GM21737 (cell line): ENCODE results near the gene ZNF628.
"Not testable (repeated sequence)": the region's sequence is repeated elsewhere in the genome, so short reads cannot be mapped to it uniquely, and the experiment has no call there.

Experiments used
- ATAC-seq: cut with Tn5 transposase; IDR thresholded peaks from one replicate; pipeline ENCODE4 v1.9.1; 2021; ENCODE audit warnings: mild to moderate bottlenecking, moderate library complexity; ENCODE audit not compliant: unreplicated experiment

The ZNF628 gene

DNA sequence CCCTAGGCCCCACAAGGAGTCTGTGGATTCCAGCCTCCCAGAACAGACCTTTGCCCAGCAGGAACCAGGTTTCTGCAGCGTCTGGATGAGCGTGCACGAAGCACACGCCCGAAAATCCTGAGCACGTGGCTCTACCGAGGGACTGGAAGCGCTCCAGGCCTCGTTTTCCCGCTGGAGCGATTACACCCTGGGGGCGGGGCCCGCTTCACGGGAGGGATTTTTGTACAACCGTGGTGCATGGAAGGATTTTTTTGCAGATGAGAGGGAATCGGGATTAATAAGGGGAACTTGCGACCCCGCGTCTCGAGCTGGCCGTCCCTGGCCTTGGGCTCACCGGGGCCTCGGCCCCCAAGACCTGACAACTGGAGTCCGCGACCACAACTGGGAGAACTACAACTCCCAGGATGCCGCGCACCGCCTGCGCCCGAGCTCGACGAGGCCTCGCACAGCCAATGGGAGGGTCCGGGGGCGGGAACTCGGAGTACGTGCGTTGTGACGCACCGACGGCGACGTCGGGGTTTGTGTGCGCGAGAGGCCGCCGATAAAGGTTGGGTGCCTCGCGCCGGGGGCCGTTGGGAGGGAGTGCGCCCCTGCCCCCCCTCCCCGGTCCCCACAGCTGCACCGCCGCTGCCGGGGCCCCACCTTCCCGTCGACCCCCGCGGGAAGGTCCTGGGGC, at the start of gene ZNF628:
ZNF628 (plus strand) TSS at position 518 of the 676 bp plus-strand sequence. CDS start 3,294 bp downstream, outside the sequence.
- peak; percentile 81 for ATAC-seq

- no peak for ATAC-seq
Measured at GRCh38 chr19:55431183-55431582, 45.2 kb upstream of the ZNF628 start.

DNA sequence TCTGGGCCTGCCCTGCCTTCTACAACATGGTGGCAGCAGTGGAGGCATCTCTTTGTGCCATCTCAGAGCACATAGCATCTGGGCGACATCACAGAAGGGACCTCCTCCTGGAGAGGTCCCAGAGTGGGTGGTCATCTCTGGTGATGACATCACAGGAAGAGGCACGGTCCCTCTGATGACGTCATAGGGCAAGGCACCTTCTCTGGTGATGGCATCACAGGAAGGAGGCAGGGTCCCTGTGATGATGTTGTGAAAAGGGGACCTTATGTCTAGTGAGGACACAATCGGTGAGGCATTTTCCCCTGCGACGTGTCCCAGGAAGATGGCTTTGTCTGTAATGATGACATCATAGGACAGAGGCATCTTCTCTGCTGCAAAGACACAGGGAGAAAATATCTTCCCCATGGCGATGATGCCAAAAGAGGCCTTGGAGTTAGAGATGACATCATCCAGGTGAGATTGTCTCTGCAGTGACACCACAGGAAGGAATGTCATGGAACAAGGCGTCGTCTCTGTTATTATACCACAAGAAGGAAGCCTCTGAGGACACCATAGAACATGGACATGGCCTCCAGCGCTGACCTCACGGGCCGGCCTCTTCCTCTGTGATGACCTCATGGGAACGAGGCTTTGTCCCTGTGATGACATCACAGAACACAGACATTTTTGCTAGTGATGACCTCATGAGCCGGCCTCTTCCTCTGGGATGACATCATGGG, 44.0 kb upstream of the ZNF628 start:
- no peak for ATAC-seq

GRCh38 chr19:55433292-55433691, 43.1 kb upstream of the ZNF628 start:
- no peak for ATAC-seq

GRCh38 chr19:55434356-55434919, 42.0 kb upstream of the ZNF628 start:
- ATAC-seq, result no peak

- ATAC-seq, result no peak
Measured at GRCh38 chr19:55435020-55435419, 41.4 kb upstream of the ZNF628 start.

GRCh38 chr19:55436847-55437246, 39.6 kb upstream of the ZNF628 start:
- ATAC-seq, result no peak

DNA sequence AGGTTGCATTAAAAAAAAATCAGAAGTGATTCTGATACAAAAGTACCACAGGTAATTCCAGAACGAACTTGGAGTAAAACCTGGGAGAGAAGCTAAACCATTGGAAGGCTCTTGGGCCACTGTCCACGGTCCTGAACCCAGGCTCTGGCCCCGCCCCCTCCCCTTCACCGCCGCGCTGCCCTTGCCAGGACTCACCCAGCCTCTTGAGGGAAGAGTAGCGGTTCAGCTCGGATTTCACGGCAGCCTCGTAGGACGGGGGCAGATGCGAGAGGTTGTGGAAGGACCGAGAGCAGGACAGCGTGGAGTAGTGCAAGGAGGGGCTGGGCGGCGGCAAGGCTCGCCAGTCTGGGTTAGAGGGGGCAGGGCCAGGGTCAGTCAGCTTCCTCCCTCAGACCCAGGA, 39.0 kb upstream of the ZNF628 start:
- ATAC-seq, result no peak

DNA sequence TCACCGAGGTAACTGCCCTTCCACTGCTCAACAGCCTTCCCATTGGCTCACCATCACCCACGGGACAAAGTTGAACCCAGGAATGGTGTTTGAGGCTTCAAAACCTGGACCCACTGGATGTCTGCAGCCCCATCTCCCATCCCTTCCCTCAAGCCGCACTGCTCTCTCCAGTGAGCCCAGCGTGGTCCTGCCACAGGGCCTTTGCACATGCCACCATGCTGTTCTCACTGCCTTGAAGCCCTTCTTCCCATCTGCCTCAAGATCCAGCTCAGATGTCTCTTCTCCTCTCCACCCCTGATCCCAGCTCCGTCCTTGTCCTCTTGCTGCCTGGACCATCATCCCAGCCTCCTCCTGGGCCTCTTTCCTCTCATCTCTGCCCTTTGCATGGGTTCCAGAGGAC, 37.4 kb upstream of the ZNF628 start:
- ATAC-seq, result no peak

DNA sequence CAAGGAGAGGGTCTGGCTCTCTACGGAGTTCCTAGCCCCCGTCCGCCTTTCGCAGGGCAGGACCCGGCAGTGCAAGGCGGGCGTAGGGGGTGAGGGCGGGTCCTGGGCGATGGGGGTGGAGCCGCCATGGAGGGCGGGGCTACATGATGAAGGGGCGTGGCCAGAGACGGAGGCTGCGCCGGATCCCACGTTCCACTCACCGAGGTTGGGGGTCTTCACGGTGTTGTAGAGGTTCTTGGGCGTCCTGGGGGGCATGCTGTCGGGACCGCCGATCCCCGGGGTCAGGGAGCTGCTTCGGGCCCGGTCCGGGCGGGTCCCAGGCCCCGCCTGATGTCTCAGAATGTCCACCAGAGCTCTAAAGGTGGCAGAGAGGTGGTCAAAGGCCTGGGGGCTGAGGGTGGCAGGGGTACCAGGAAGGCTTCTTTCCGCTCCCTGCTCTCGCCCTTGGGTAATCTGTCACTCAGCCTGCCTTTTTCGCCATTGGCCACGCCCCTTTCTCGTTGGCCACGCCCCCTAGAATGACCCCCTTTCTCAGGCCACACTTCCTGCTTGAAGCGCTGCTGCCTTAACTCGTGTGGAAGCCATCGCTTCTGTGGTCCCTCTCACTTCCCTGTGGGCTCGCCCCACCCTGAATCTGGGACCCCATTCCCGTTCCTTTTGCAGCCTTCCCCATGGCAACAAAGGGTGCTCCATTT, 35.9 kb upstream of the ZNF628 start:
- ATAC-seq, result no peak

GRCh38 chr19:55441319-55441691, 35.1 kb upstream of the ZNF628 start:
- no peak for ATAC-seq

- no peak for ATAC-seq
Measured at GRCh38 chr19:55441692-55442321, 34.6 kb upstream of the ZNF628 start.

GRCh38 chr19:55442372-55442961, 34.0 kb upstream of the ZNF628 start:
- no peak for ATAC-seq

- no peak for ATAC-seq
Measured at GRCh38 chr19:55443045-55443823, 33.2 kb upstream of the ZNF628 start, which contains the start of gene SHISA7. Gene SHISA7 (minus strand): TSS chr19:55443300. CDS start chr19:55442863, 437 bp downstream.

GRCh38 chr19:55443824-55444480, 32.5 kb upstream of the ZNF628 start:
- no peak for ATAC-seq

GRCh38 chr19:55444646-55445045, 31.8 kb upstream of the ZNF628 start:
- no peak for ATAC-seq

DNA sequence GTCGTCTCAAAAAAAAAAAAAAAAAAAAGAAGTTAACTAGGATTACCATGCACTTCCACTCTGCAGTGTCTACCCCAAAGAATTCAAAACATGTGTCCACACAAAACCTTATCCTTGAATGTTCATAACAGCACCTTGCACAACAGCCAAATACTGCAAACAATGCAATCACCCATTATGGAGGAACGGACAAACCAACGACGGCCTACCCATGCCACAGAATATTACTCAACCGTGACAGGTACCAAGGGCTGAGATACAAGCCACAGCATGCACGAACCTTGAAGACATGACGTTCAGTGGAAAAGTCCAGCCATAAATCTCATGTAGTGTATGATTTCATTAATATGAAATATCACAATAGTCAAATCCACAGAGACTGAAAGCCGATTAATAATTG, 30.4 kb upstream of the ZNF628 start:
- no peak for ATAC-seq

DNA sequence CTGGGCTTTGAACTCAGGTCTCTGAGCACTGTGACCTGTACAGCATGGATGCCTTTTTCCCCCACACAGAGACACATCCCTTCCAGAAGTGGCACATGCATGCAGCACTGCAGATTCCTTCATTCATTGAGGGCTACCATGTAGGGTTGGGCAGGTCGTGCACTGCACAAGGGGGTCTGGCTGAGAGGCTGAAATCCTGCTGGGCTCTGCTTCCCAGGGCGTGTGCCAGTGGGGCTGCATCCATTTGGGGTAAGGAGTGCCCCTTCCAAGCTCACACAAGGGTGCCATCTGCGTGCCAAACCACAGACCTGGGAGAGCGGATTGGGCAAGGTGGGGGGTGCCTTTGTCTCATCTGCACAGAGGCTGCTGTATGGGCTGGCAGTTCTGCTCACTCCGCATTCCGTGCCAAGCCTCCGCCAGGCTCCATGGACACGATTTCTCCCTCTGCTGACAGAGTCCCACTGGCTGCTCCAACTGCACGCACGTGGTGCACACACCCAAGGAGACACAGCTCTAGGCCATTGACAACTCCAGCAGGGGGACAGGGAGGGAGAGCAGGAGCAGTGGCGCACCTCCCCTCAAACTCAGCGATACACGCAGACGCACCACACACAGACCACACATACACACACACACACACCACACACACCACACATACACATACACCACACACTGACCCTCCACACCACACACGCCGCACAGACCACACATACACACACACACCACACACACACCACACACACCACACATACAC, 28.8 kb upstream of the ZNF628 start:
- ATAC-seq, result no peak

DNA sequence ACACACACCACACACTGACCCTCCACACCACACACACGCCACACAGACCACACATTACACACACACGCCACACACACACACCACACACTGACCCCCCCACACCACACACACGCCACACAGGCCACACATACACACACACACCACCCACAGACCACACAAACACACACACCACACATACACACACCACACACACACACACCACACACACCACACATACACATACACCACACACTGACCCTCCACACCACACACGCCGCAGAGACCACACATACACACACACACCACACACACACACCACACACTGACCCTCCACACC, 28.3 kb upstream of the ZNF628 start:
- not testable (repeated sequence) for ATAC-seq
